Non-pigmented ciliary epithelial cell (primary cell): Measurements from ENCODE around the gene MAP3K20.
"Not testable (repeated sequence)": the region's sequence is repeated elsewhere in the genome, so short reads cannot be mapped to it uniquely, and the experiment has no call there.

Source experiments
- DNase-seq: peaks from one replicate; pipeline ENCODE4 v3.0.0-alpha.2; 2010; ENCODE audit warnings: low read depth

The MAP3K20 gene

GRCh38 chr2:173235947-173236803 is 160.5 kb downstream of the MAP3K20 start:
- DNase-seq, result no peak

DNA sequence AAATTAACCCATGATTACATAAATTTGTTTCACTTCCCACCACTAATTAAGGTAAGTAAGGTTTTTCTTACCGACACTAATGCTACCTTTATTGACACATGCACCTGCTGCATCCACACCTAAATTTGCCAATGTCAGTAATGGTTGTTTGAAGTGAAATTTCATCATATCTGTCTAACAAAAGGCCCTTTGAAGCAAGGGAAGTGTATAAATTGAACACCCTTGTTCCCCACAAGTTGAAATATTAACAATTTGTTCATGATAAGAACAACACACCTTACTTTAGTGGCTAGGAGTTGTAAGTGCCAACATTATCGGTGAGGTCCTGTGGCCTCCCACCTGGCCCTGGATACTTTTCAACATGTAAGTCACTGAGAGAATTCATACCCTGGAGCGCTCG is 162.7 kb downstream of the MAP3K20 start:
- no peak for DNase-seq

- no peak for DNase-seq
Measured at GRCh38 chr2:173238831-173239230, 163.2 kb downstream of the MAP3K20 start.

DNA sequence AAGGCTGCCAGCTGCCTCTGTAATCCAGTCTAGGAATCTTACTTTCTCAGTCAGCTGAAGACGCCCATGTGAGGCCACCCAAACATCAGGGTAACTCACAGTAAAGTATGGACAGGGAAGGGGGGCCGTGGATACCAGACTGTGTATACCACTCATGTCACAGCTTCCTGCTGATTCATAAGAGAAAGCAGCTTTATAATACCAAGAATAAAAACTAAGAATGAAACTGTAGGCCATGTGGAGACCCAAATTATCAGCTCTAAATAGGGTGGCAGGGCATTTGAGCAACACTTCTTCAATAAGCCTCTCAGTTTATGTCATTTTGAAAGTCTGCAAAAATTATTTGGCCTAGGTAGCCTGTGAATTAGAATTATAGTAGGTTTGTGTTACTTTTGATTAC is 164.0 kb downstream of the MAP3K20 start:
- DNase-seq, result peak; percentile 6

GRCh38 chr2:173240083-173240482 is 164.4 kb downstream of the MAP3K20 start:
- DNase-seq, result no peak

- no peak for DNase-seq
Measured at GRCh38 chr2:173241643-173242042, 166.0 kb downstream of the MAP3K20 start.

DNA sequence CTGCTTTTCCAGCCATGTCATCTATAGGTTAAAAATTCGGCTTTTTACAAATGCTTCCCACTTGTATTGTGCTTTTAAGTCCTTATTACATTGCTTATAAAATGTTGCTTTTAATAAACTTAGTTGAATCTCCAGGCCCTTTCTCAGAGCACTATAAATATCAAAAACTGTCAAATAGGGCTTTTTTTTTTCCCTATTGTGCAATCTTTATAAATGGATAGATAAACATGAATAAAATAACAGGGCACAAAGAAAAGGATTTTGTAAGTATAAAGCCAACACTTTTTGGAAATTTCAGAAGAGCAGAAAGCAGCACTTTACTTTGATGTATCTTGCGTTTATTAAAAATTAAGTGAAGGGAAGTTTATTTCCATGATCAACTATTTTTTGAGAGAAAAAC is 171.5 kb downstream of the MAP3K20 start:
- no peak for DNase-seq

DNA sequence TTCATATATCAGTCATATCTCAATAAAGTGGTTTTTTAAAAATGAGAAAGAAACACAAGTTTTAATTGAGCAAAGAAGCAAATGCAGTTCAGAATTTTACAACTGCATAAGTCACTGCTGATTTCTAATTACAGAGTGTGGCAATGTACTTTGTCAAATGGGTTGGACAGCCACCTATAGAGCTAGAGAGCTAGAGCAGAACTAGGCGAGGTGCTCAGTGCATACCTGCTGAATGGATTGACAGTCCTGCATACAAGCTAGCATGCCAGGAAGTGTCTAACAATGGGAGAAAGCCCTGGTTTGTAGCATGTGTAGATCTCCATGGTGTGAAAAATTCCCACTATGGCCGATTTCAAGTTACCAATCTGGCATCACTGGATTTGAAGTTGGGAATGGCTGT is 172.7 kb downstream of the MAP3K20 start:
- DNase-seq, result no peak

GRCh38 chr2:173249661-173250641 is 174.3 kb downstream of the MAP3K20 start:
- DNase-seq, result no peak

GRCh38 chr2:173251225-173251624 is 175.6 kb downstream of the MAP3K20 start:
- no peak for DNase-seq

- DNase-seq, result no peak
Measured at GRCh38 chr2:173252581-173252980, 176.9 kb downstream of the MAP3K20 start.

- no peak for DNase-seq
Measured at GRCh38 chr2:173254659-173255058, 179.0 kb downstream of the MAP3K20 start.

GRCh38 chr2:173258701-173259100 is 183.1 kb downstream of the MAP3K20 start:
- DNase-seq, result no peak

DNA sequence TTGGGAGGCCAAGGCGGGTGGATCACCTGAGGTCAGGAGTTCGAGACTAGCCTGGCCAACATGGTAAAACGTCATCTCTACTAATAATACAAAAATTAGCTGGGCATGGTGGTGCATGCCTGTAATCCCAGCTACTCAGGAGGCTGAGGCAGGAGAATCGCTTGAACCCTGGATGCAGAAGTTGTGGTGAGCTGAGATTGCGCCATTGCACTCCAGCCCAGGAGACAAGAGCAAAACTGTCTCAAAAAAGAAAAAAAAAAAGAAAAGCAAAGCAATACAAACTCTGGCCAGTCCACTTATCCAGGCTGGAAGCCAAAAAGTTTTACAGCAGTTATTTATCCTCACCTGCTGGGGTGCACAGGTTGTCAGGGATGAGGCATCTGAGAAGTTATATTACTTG is 186.7 kb downstream of the MAP3K20 start:
- not testable (repeated sequence) for DNase-seq

DNA sequence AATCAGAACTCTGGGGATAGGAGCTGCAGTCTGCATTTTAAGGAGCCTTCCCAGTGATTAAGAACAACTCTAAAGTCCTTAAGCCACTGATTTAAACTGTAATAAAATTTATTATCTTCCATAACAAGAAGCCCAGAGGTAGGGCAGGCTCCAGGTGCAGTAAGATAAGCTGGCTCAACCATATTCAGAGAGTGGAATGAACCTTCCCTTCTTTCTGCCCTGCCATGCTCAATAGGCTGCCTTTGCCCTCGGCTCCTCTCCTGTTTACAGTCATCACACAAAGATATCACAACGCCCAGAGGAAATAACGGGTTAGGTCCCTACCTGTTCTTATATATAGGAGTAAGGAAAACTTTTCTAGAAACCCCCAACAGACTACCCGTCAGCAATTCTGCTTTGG is 188.5 kb downstream of the MAP3K20 start:
- no peak for DNase-seq

- no peak for DNase-seq
Measured at GRCh38 chr2:173264603-173265366, 189.1 kb downstream of the MAP3K20 start.

DNA sequence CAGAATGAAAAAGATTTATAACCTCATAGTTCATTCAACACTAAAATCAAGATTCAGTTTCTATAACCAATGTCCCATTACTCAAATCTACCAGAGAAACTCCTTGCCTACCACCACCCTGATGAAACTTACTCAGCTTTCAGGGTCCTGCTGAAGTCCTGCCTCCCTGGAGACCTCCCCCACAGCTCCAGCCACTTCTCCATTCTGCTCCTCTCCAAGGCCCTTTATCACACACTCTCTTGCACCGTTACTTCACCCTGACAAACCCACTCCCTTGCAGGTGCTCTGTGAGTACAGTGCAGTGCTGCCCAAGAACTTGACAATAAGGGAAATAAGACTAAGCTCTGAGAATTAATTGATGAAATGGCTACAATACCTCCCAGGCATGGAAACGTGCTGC is 195.5 kb downstream of the MAP3K20 start:
- DNase-seq, result no peak

DNA sequence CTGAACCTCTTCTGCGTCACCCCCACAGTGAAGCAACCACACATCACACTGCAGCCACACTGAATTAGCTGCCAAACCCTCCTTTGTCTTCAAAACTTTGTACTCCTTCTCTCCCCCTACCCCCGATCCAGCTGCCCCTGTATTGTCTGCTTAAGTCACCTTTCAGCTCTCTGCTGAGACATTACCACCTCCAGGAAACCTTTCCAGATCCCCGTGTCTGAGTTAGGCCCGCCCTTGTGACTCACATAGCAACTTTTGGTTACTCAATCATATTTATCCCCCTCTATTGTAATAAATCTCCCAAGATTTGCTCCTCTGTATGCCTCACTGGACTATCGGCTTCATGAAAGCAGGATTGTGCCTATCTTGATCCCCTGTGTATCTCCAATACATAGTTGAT is 196.2 kb downstream of the MAP3K20 start:
- DNase-seq, result no peak

DNA sequence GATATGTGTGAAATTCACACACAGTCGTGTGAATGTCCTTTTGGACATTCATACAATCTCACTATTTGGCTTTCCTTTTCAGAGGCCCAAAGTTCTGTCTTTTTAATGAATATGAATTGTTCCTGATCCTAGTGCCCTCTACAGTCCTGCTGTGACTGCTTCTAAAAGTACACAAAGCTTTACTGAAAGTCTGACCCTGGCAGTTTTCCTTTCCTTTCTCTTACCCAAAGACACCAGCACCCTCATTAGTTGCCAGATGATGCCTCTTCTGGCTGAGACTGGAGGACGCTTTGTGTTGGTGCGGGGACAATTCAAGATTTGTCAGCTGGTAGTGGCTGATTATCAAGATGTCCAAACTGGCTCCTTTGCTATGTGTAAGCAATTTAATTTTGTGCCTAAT is 197.2 kb downstream of the MAP3K20 start:
- no peak for DNase-seq

- DNase-seq, result no peak
Measured at GRCh38 chr2:173278794-173279526, 203.3 kb downstream of the MAP3K20 start.

DNA sequence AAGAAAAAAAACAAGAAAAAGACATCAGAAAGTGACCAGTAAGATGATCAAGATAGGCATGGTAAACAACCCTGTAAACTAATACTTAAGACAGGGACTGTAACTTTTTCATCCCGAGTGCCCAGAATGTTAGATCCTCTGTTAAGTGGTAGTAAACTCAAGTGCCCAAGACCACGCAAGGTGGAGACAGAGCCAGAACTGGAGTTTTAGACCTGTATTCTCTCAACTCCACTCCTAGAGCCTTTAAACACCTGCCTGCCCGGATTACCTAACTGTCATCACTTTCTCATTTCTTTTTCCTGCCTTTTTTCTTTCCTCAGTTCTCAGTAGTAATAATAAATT is 203.9 kb downstream of the MAP3K20 start:
- no peak for DNase-seq

- no peak for DNase-seq
Measured at GRCh38 chr2:173280853-173281252, 205.2 kb downstream of the MAP3K20 start.
